ENCODE measurements around the gene SLC6A1.

DNA sequence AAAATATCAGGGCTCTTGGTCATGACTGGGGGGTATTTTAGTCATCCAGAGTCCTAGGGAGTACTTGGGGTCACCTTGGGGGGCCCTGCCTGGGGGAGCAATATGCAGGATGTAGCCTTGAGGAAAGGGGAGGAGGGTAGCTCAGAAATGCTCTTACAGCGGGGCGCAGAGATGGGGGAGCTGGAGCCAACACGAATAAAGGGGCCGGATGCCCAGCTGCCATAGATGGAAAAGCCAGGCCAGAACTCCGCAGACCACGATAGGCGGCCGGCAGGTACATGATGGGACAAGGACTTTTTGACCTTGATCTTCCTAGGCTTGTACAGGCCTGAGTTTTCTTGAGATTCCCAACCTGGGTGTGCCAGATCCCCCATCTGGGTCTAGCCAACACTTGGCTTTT, 47.7 kb upstream of the SLC6A1 start:
- TF ChIP-seq, protein P1, sequence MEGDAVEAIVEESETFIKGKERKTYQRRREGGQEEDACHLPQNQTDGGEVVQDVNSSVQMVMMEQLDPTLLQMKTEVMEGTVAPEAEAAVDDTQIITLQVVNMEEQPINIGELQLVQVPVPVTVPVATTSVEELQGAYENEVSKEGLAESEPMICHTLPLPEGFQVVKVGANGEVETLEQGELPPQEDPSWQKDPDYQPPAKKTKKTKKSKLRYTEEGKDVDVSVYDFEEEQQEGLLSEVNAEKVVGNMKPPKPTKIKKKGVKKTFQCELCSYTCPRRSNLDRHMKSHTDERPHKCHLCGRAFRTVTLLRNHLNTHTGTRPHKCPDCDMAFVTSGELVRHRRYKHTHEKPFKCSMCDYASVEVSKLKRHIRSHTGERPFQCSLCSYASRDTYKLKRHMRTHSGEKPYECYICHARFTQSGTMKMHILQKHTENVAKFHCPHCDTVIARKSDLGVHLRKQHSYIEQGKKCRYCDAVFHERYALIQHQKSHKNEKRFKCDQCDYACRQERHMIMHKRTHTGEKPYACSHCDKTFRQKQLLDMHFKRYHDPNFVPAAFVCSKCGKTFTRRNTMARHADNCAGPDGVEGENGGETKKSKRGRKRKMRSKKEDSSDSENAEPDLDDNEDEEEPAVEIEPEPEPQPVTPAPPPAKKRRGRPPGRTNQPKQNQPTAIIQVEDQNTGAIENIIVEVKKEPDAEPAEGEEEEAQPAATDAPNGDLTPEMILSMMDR (IDR thresholded peaks at IDR 0.05; ENCODE audit: insufficient read depth, low read length), result no peak
- TF ChIP-seq GABPA (IDR thresholded peaks at IDR 0.05; ENCODE audit: low read depth) (no peak), POLR2AphosphoS5 (IDR thresholded peaks at IDR 0.05; ENCODE audit: low read depth) (no peak), SPI1 (IDR thresholded peaks at IDR 0.05; ENCODE audit: borderline replicate concordance, low read depth) (no peak)
- TF ChIP-seq, protein P2, sequence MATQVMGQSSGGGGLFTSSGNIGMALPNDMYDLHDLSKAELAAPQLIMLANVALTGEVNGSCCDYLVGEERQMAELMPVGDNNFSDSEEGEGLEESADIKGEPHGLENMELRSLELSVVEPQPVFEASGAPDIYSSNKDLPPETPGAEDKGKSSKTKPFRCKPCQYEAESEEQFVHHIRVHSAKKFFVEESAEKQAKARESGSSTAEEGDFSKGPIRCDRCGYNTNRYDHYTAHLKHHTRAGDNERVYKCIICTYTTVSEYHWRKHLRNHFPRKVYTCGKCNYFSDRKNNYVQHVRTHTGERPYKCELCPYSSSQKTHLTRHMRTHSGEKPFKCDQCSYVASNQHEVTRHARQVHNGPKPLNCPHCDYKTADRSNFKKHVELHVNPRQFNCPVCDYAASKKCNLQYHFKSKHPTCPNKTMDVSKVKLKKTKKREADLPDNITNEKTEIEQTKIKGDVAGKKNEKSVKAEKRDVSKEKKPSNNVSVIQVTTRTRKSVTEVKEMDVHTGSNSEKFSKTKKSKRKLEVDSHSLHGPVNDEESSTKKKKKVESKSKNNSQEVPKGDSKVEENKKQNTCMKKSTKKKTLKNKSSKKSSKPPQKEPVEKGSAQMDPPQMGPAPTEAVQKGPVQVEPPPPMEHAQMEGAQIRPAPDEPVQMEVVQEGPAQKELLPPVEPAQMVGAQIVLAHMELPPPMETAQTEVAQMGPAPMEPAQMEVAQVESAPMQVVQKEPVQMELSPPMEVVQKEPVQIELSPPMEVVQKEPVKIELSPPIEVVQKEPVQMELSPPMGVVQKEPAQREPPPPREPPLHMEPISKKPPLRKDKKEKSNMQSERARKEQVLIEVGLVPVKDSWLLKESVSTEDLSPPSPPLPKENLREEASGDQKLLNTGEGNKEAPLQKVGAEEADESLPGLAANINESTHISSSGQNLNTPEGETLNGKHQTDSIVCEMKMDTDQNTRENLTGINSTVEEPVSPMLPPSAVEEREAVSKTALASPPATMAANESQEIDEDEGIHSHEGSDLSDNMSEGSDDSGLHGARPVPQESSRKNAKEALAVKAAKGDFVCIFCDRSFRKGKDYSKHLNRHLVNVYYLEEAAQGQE (IDR thresholded peaks at IDR 0.05; ENCODE audit: insufficient replicate concordance, low read depth), result no peak

Measured in HL-60 (cell line).